ENCODE data around the gene DND1.
A peak's percentile ranks its signal among the peaks of the same experiment; 100 is the strongest.
"Not testable (repeated sequence)": the region's sequence is repeated elsewhere in the genome, so short reads cannot be mapped to it uniquely, and the experiment has no call there.

DND1 gene

DNA sequence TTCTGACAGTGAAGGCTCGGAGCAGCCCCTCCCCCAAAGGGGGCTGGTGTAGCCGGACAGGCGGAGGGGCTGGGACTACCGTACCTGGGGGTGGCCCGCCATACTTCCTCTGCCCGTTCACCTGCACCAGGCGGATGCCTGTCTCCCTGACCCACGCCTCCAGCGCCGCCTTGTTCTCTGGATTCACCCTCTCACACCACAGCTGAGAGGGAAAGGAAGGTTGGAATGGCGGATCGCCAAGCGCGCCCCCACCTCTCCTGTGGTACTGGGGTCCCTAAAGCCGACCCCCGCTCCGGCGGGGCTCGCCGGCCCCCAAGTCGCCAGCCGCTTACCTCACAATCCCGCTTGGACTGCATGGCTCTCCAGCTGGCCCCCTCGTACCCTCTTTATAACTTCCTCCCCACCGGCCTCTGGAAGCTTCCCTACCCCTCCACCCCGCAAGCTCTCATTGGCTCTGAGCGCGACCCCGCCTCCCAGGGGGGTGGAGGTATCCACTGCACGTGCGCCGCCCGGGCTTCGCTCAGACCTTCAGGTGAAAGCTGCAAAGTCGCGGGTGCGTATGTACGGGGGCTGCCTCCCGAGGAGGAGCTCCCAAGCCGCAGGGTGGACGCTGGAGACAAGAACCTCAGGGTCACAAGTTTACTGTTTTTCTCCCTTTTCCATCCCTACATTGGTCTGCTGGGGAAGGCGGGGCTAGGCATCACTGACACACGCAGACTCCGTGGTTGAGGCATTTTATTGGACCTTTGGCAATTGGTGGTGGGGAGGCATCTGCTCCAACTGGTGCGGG lies at the start of gene DND1:
TSS of gene DND1 (minus strand) at position 390 of the 790 bp plus-strand sequence. CDS start at position 356, 34 bp downstream.
- Mint-ChIP-seq H3K27ac (no peak within 1 kb of the TSS), H3K36me3 (peaks cover 28% of the 10 kb centered on the region), H3K27me3 (no peaks in the 10 kb centered on the region), H3K4me3 (no peak within 1 kb of the TSS), H3K4me1 (no peaks in the 10 kb centered on the region), H3K9me3 (no peaks in the 10 kb centered on the region)
- DNase-seq (ENCODE audit: low spot score in 2 of 2) (no peak), ATAC-seq (ENCODE audit: low read depth) (no peak)

DNA sequence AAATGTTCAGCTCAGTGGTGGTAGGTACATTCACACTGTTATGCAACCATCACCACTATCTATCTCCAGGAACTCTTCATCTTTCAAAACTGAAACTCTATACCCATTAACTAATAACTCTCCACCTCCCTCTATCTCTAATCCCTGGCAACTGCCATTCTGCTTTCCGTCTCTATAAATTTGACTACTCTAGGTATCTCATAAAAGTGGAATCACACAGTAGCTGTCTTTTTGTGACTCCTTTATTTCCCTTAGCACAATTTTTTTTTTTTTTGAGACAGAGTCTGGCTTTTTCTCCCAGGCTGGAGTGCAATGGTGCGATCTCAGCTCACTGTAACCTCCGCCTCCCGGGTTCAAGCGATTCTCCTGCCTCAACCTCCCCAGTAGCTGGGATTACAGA lies 48.0 kb upstream of the DND1 start:
- H3K27me3 Mint-ChIP-seq = peaks cover 12% of the 10 kb centered on the region
- not testable (repeated sequence) for DNase-seq (ENCODE audit: low spot score in 2 of 2); H3K4me3 Mint-ChIP-seq; H3K36me3 Mint-ChIP-seq; H3K9me3 Mint-ChIP-seq; H3K4me1 Mint-ChIP-seq; ATAC-seq (ENCODE audit: low read depth); H3K27ac Mint-ChIP-seq

DNA sequence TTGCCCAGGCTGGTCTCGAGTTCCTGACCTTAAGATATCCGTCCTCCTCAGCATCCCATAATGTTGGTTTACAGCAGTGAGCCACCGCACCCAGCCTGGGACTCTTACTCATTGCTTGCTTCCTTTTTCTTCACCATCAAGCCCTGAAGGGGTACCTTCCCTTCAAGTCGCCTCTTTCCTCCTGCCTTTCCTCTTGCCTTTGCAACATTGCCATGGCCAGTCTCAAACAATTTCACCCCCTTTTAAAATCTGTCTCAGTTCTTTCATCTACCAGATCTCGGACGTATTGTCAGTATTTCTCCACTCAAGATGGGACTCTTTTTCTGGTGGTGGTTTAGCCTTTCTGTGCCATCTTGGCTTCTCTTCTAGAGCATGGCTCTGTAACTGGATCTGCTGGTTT lies 47.4 kb upstream of the DND1 start:
- ATAC-seq (ENCODE audit: low read depth) = not testable (repeated sequence)

DNA sequence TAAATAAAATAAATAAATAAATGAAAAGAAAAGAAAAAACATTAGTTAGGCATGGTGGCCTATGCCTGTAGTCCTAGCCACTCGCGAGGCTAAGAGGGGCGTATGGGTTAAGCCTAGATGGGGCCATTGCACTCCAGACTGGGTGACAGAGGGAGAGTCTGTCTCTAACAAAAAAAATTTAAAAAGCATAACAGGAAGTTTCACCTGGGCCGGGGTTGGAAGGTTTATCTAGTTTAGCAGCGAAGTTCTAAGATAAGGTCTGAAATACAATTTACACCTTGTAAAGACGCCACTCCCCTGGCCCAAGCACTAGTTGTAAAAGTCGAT lies 44.9 kb upstream of the DND1 start:
- DNase-seq (ENCODE audit: low spot score in 2 of 2) = no peak
- no peak overlapping the region for H3K27ac Mint-ChIP-seq
- peaks cover 5% of the 10 kb centered on the region for H3K27me3 Mint-ChIP-seq
- peaks cover 2% of the 10 kb centered on the region for H3K4me1 Mint-ChIP-seq
- ATAC-seq (ENCODE audit: low read depth) = no peak
- H3K9me3 Mint-ChIP-seq = no peaks in the 10 kb centered on the region
- no peak overlapping the region for H3K4me3 Mint-ChIP-seq
- no peaks in the 10 kb centered on the region for H3K36me3 Mint-ChIP-seq

More for the DNA sequence above, 47.4 kb upstream of the DND1 start:
- not testable (repeated sequence) for H3K4me1 Mint-ChIP-seq; DNase-seq (ENCODE audit: low spot score in 2 of 2); H3K36me3 Mint-ChIP-seq; H3K27ac Mint-ChIP-seq; H3K9me3 Mint-ChIP-seq; H3K4me3 Mint-ChIP-seq
- H3K27me3 Mint-ChIP-seq = peaks cover 11% of the 10 kb centered on the region

DNA sequence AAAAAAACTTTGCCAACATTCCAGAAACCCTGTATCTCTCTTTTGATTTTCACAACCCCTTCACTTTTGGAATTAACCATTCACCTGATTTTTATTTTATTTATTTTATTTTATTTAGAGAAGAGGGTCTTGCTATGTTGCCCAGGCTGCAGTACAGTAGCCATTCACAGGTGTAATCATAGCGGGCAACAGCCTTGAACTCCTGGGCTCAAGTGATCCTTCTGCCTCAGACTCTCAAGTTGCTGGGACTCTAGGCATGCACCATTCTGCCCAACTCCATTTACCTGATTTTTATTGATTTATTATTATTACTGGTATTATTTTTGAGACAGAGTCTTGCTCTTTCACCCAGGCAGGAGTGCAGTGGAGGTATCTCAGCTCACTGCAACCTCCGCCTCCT lies 42.9 kb upstream of the DND1 start:
- H3K4me3 Mint-ChIP-seq; H3K4me1 Mint-ChIP-seq; H3K27me3 Mint-ChIP-seq; ATAC-seq (ENCODE audit: low read depth); H3K36me3 Mint-ChIP-seq; DNase-seq (ENCODE audit: low spot score in 2 of 2); H3K27ac Mint-ChIP-seq; H3K9me3 Mint-ChIP-seq: not testable (repeated sequence)

DNA sequence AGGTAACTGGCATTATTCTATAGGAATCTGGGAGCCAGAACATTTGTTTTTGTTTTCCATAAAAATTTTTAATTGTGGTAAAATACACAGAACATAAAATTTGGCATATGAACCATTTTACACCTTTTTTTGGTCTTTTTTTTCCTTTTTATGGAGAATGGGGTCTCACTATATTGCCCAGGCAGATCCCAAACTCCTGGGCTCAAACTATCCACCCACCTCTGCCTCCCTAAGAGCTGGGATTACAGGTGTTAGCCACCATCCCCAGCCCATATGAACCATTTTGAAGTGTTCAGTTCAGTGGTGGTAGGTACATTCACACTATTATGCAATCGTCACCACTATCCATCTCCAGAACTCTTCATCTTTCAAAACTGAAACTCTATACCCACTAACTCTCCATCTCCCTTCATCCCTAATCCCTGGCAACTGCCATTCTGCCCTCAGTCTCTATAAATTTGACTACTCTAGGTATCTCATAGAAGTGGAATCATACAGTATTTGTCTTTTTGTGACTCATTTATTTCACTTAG lies 40.3 kb upstream of the DND1 start:
- peaks cover 1% of the 10 kb centered on the region for H3K9me3 Mint-ChIP-seq
- no peak overlapping the region for H3K27ac Mint-ChIP-seq
- no peak overlapping the region for H3K4me3 Mint-ChIP-seq
- H3K36me3 Mint-ChIP-seq = no peaks in the 10 kb centered on the region
- peaks cover 11% of the 10 kb centered on the region for H3K4me1 Mint-ChIP-seq
- ATAC-seq (ENCODE audit: low read depth) (no peak), DNase-seq (ENCODE audit: low spot score in 2 of 2) (no peak)
- no peaks in the 10 kb centered on the region for H3K27me3 Mint-ChIP-seq

DNA sequence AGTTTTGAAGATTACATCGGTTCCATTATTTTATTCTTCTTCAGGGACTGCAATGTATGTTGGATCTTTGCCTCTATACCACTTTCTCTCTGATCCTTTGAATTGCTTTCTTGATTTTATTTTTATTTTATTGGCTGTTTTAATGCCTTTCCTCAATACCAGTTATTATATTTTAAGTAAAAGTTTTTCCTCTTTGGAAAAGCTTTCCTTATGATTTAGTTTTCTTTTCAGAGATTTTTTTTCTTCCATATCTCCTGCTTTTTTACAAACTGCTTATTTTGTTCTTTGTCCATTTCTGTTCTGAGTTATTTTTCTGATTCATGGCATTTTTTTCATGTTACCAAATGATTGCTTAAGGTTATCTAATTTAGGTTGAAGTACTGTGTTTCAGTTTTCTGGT lies 38.4 kb upstream of the DND1 start:
- ATAC-seq (ENCODE audit: low read depth) (no peak), DNase-seq (ENCODE audit: low spot score in 2 of 2) (no peak)
- Mint-ChIP-seq H3K27me3 (no peaks in the 10 kb centered on the region), H3K4me3 (peak overlapping the region; percentile 41), H3K27ac (peak overlapping the region; percentile 99), H3K4me1 (peaks cover 11% of the 10 kb centered on the region), H3K9me3 (peaks cover 1% of the 10 kb centered on the region), H3K36me3 (no peaks in the 10 kb centered on the region)

DNA sequence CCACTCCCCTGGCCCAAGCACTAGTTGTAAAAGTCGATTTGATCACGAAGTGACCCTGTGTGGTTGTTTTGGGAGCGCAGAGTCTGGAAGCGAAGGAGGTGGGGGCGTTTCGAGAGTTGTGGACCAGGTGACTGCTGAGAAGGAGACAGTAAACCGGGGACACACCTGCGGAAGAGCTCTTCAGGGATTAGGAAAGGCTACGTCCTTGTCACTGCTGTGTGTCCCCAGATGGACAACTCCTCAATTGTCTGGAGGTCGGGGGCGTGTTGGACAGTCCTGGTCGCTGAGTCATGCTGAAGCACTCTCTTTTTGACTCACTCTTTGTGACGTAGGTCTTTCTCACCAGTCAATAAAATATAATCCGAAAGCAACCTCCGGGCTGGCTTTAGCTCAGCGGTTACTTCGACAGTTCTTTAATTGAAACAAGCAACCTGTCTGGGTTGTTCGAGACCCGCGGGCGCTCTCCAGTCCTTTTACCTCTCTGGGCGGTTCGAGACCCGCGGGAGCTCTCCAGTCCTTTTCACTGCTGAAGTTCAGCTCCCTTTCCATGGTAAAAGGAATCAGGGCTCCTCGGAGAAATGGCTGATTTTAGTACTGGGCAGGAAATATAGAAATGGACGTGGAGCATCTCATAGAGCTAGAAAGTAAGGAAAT lies 37.6 kb upstream of the DND1 start:
- Mint-ChIP-seq H3K4me3 (peak overlapping the region; percentile 89), H3K27me3 (no peaks in the 10 kb centered on the region), H3K27ac (peak overlapping the region; percentile 99), H3K9me3 (peaks cover 1% of the 10 kb centered on the region), H3K4me1 (peaks cover 11% of the 10 kb centered on the region), H3K36me3 (peaks cover 1% of the 10 kb centered on the region)
- ATAC-seq (ENCODE audit: low read depth) (peak; percentile 81), DNase-seq (ENCODE audit: low spot score in 2 of 2) (peak; percentile 81 to 87)

DNA sequence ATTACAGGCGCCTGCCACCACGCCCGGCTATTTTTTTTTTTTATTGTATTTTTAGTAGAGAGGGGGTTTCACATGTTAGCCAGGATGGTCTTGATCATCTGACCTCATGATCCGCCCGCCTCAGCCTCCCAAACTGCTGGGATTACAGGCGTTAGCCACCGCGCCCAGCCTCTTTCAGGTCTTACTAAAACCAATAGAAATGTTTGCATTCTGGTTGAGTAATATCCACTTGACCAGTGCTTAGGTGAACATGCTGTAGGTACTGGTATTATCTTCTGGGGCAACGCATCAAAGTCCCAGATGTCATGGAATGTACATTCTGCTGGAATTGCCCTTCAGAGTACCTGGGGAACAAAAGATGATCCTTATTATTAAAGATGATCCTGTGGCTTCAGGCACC lies 35.4 kb upstream of the DND1 start:
- not testable (repeated sequence) for H3K9me3 Mint-ChIP-seq; H3K27me3 Mint-ChIP-seq; ATAC-seq (ENCODE audit: low read depth); DNase-seq (ENCODE audit: low spot score in 2 of 2); H3K27ac Mint-ChIP-seq; H3K4me3 Mint-ChIP-seq
- Mint-ChIP-seq H3K36me3 (peaks cover 16% of the 10 kb centered on the region), H3K4me1 (peaks cover 11% of the 10 kb centered on the region)

DNA sequence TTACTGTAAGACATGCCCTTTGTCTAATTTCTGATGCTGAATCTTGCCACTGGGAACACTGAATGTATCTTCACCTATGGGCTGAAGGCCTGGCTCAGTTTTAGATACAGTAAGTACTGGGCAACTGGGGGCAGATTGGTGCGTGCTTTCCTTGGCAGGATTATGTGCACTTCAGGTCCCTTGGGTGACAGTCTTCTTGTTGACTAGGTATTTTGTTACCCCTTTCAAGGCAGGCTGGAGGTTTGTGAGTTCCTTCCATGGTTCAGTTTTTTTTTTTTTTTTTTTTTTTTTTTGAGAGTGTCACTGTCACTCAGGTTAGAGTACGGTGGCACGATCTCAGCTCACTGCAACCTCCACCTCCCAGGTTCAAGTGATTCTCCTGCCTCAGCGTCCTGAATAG lies 34.4 kb upstream of the DND1 start:
- peak overlapping the region; percentile 62 for H3K27ac Mint-ChIP-seq

DNA sequence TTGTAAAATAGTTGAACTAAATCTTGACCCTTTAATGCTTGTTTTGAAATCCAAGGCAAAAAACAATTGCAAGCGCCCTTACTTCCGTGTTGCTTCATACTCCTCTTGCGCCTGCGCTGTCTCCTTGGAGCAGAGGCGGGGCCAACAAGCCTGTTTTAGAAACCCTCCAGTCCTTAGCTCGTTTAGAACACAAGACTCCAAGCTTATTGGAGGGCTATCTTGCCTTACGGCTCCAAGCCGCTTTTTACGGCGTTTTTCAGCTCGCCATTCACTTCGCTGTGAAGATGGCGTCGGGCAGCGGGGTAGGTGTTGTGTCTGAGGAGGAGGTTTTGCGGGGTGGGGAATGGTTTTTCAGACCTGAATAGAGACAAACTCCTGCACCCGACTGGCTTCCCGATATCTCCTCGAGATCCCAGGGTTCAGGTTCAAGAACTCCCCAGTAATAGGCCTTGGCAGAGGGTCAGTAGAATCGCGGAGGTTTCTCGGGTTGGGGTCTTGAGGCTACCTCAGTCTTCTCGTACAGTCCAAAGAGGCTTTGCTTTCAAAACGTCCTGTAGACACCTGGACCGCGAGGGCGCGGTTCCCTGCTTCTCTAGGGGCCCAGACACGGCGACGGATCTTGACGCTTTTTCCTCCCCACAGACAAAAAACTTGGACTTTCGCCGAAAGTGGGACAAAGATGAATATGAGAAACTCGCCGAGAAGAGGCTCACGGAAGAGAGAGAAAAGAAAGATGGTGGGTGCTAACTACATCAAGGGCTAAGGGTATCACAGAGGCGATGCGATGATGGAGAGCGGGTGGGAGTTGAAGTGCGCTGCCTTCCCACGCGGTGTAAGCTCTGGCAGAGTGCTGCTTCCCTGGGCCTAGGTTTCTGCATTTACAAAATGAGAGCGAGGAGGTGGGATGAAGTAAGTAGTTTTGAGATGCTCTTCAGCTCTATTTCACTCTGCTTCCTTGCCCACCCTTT lies 27.1 kb upstream of the DND1 start, which contains the start of gene ZMAT2:
TSS of gene ZMAT2 (plus strand) at position 271 of the 968 bp plus-strand sequence. CDS start at position 285, 14 bp downstream.
- H3K9me3 Mint-ChIP-seq = no peaks in the 10 kb centered on the region
- peaks cover 49% of the 10 kb centered on the region for H3K36me3 Mint-ChIP-seq
- H3K27me3 Mint-ChIP-seq = no peaks in the 10 kb centered on the region
- H3K27ac Mint-ChIP-seq = peak within 1 kb of the TSS; percentile 96
- peak; percentile 97 for ATAC-seq (ENCODE audit: low read depth)
- peaks cover 17% of the 10 kb centered on the region for H3K4me1 Mint-ChIP-seq
- peak within 1 kb of the TSS; percentile 99 for H3K4me3 Mint-ChIP-seq
- peak; percentile 74 to 87 for DNase-seq (ENCODE audit: low spot score in 2 of 2)

More for the DNA sequence above, 34.4 kb upstream of the DND1 start:
- ATAC-seq (ENCODE audit: low read depth) (no peak), DNase-seq (ENCODE audit: low spot score in 2 of 2) (no peak)
- H3K9me3 Mint-ChIP-seq = peaks cover 1% of the 10 kb centered on the region
- no peaks in the 10 kb centered on the region for H3K27me3 Mint-ChIP-seq
- peaks cover 11% of the 10 kb centered on the region for H3K4me1 Mint-ChIP-seq
- no peak overlapping the region for H3K4me3 Mint-ChIP-seq
- peaks cover 19% of the 10 kb centered on the region for H3K36me3 Mint-ChIP-seq

DNA sequence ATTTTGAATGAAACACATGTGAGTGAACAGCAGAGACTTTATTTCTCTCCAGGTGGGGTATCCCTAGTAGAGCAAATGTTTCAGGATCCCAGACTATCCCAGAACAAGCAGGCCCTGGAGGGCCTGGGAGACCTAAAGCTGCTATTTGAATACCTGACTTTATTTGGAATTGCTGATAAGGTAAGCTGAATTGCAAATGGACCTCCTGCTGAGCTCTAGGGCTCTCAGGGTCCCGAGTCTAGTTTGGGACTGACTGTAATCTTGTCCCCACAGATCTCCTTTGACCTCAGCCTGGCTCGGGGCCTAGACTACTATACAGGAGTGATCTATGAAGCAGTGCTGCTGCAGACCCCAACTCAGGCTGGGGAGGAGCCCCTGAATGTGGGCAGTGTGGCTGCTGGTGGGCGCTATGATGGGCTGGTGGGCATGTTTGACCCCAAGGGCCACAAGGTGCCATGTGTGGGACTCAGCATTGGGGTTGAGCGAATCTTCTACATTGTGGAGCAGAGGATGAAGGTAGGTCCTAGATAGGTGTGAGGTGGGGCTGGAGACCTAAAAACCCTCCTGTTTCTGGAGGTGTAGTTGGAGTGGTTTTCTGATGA lies 23.6 kb upstream of the DND1 start:
- no peak for ATAC-seq (ENCODE audit: low read depth)
- H3K4me3 Mint-ChIP-seq = no peak overlapping the region
- DNase-seq (ENCODE audit: low spot score in 2 of 2) = no peak
- H3K27ac Mint-ChIP-seq = no peak overlapping the region
- H3K36me3 Mint-ChIP-seq = peaks cover 40% of the 10 kb centered on the region
- no peaks in the 10 kb centered on the region for H3K27me3 Mint-ChIP-seq
- peaks cover 20% of the 10 kb centered on the region for H3K4me1 Mint-ChIP-seq
- H3K9me3 Mint-ChIP-seq = no peaks in the 10 kb centered on the region

DNA sequence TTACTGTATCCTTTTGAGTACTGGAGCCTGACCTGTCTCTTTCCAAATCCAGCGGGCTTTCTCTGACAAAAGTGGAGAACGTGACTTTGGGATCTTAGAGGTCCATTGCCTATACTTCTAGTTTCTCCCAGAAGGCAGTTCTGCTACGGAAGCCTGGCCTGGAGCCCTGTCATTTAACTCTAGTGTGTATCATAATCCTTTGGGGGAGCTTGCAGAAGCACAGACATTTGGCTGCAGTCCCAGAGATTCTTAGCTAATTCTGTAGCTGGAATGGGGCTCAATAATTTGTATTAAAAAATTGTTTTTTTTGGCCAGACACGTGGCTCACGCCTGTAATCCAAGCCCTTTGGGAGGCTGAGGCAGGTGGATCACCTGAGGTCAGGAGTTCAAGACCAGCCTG lies 20.9 kb upstream of the DND1 start:
- Mint-ChIP-seq H3K36me3 (peaks cover 35% of the 10 kb centered on the region), H3K4me3 (no peak overlapping the region), H3K27me3 (no peaks in the 10 kb centered on the region), H3K4me1 (peaks cover 20% of the 10 kb centered on the region), H3K9me3 (no peaks in the 10 kb centered on the region), H3K27ac (no peak overlapping the region)
- DNase-seq (ENCODE audit: low spot score in 2 of 2) (no peak), ATAC-seq (ENCODE audit: low read depth) (no peak)
